T-cell (primary cell): ENCODE data around the gene HYAL4. TPM values are rescaled to one million over a fixed set of nuclear protein-coding genes. Genes with fewer than 3 reads are reported as not detected.
"Not testable (repeated sequence)": the region's sequence is repeated elsewhere in the genome, so short reads cannot be mapped to it uniquely, and the experiment has no call there.

ENCODE experiments used
- ATAC-seq, 4 experiments: fragments of 200-7000 bp in 3 of 4; fragments of 150-1000 bp in 1 of 4; cut with Tn5 transposase; replicated peaks in 1 of 4; 1 replicate in 3 of 4; 2 replicates in 1 of 4; pipeline ENCODE4 v1.10.0; 2021; ENCODE audit warnings: moderate library complexity in 3 of 4, mild to moderate bottlenecking in 2 of 4, moderate number of reproducible peaks in 1 of 4
- CTCF ChIA-PET, 2 donors: fragments of 300-600 bp; sonication (Branson Sonifier 250); formaldehyde crosslinking; loops; one replicate each; lab custom pipeline; 2022; ENCODE audit warnings: antibody characterized with exemption in 2 of 2; lab: Charles Lee
- POLR2A ChIA-PET, 2 donors: fragments of 300-600 bp; sonication (Branson Sonifier 250); formaldehyde crosslinking; loops; one replicate each; lab custom pipeline; 2022; ENCODE audit warnings: antibody characterized with exemption in 2 of 2; lab: Charles Lee
- DNase-seq, 35 experiments: peaks; one replicate each; pipeline versions ENCODE4 v3.0.0 to v3.0.0-alpha.2; 2013 to 2023
- H3K27ac ChIP-seq: one replicate; pipeline ENCODE4 v1.5.1; 2013; ENCODE audit warnings: low read length
- H3K27me3 ChIP-seq, 2 experiments: replicated peaks in 1 of 2; 1 replicate in 1 of 2; 2 replicates in 1 of 2; pipeline versions ENCODE4 v1.6.1 to v1.7.0; 2013; ENCODE audit warnings: low read length in 1 of 2, mixed read lengths in 1 of 2; ENCODE audit not compliant: control insufficient read depth in 2 of 2, insufficient read depth in 2 of 2; ENCODE audit errors: extremely low read depth in 1 of 2
- H3K36me3 ChIP-seq, 2 donors: 1 replicate in 1 of 2; 2 replicates in 1 of 2; pipeline versions ENCODE4 v1.6.1 to v1.7.0; 2013; ENCODE audit warnings: low read length in 1 of 2; ENCODE audit not compliant: control insufficient read depth in 2 of 2, insufficient read depth in 1 of 2; ENCODE audit errors: extremely low read depth in 1 of 2
- H3K4me1 ChIP-seq, 2 experiments: 1 replicate in 1 of 2; 2 replicates in 1 of 2; pipeline versions ENCODE4 v1.6.1 to v1.7.0; 2013; ENCODE audit warnings: low read length in 2 of 2, mixed read lengths in 1 of 2; ENCODE audit not compliant: insufficient read depth in 2 of 2, control insufficient read depth in 1 of 2; ENCODE audit errors: extremely low read depth in 1 of 2
- H3K4me3 ChIP-seq, 2 donors: 1 replicate in 1 of 2; 2 replicates in 1 of 2; pipeline versions ENCODE4 v1.5.1 to v1.7.0; 2013; ENCODE audit warnings: mild to moderate bottlenecking in 2 of 2, low read length in 1 of 2, moderate library complexity in 1 of 2; ENCODE audit not compliant: control insufficient read depth in 1 of 2; ENCODE audit errors: extremely low read depth in 1 of 2
- H3K9me3 ChIP-seq: 2 replicates; pipeline ENCODE4 v1.7.0; 2013
- H3K27ac Mint-ChIP-seq, 2 donors: one replicate each; pipeline ENCODE4 v1.8.0; 2020 to 2021; ENCODE audit warnings: mild to moderate bottlenecking in 2 of 2, mixed read lengths in 2 of 2
- H3K27me3 Mint-ChIP-seq, 2 donors: one replicate each; pipeline ENCODE4 v1.8.0; 2021 to 2022; ENCODE audit warnings: mixed read lengths in 2 of 2
- H3K36me3 Mint-ChIP-seq: one replicate; pipeline ENCODE4 v1.8.0; 2021; ENCODE audit warnings: mixed read lengths
- H3K4me1 Mint-ChIP-seq, 3 donors: one replicate each; pipeline ENCODE4 v1.8.0; 2020 to 2022; ENCODE audit warnings: mixed read lengths in 3 of 3, mild to moderate bottlenecking in 1 of 3
- H3K4me3 Mint-ChIP-seq, 3 donors: one replicate each; pipeline ENCODE4 v1.8.0; 2020 to 2022; ENCODE audit warnings: mild to moderate bottlenecking in 3 of 3, mixed read lengths in 3 of 3, moderate library complexity in 3 of 3
- H3K9me3 Mint-ChIP-seq, 3 donors: one replicate each; pipeline ENCODE4 v1.8.0; 2020 to 2022; ENCODE audit warnings: mixed read lengths in 3 of 3
- WGBS: methylation state at CpG from one replicate; pipeline ENCODE4 v1.1.5; 2013; ENCODE audit warnings: missing lambda C conversion rate; ENCODE audit not compliant: insufficient coverage; 5-methylcytosine and 5-hydroxymethylcytosine counted together
- total RNA-seq, 35 experiments: library from RNA in 6 of 35; stranded (reverse) in 6 of 35; fragments of 120-200 nt in 1 of 35; gene quantifications; one replicate each; pipeline versions ENCODE4 v1.2.1 to v1.2.4 and lab custom pipeline; 2013 to 2026

Gene HYAL4
- total RNA-seq, 5 donors from 2014 or later (not counting 1 experiment from before 2014, with no cell fraction given), result not detected

- H3K27me3 ChIP-seq, DNase-seq, H3K36me3 Mint-ChIP-seq, H3K4me1 Mint-ChIP-seq, H3K36me3 ChIP-seq, H3K4me3 ChIP-seq, ATAC-seq, H3K4me1 ChIP-seq, H3K27ac Mint-ChIP-seq, H3K27ac ChIP-seq, H3K9me3 ChIP-seq, POLR2A ChIA-PET, H3K9me3 Mint-ChIP-seq, H3K4me3 Mint-ChIP-seq, CTCF ChIA-PET: not testable (repeated sequence)
- H3K27me3 Mint-ChIP-seq, result peaks cover 15 to 19% of the 10 kb centered on the region in 2 donors
- WGBS, result no CpG with 5 or more reads among the region's 2 CpGs
Observed at GRCh38 chr7:123839106-123839505, 5.9 kb upstream of the HYAL4 start.

- H3K36me3 ChIP-seq, H3K4me3 ChIP-seq, H3K9me3 Mint-ChIP-seq, H3K4me1 Mint-ChIP-seq, POLR2A ChIA-PET, ATAC-seq, H3K27ac Mint-ChIP-seq, H3K9me3 ChIP-seq, H3K4me3 Mint-ChIP-seq, H3K36me3 Mint-ChIP-seq, H3K27ac ChIP-seq, DNase-seq, H3K4me1 ChIP-seq: not testable (repeated sequence)
- peaks cover 19 to 26% of the 10 kb centered on the region in 2 donors for H3K27me3 Mint-ChIP-seq
- CTCF ChIA-PET, result interaction anchor here in 1 of 2 donors (0.6 kb wide), 1 partner anchor 156 kb away, joined by 3 read pairs; no protein-coding TSS in a partner anchor
- peaks cover 2 to 18% of the 10 kb centered on the region in 2 experiments for H3K27me3 ChIP-seq
- WGBS, result 98% methylated on average over 7 of the region's 7 CpGs
Observed at GRCh38 chr7:123844142-123844541, 827 bp upstream of the HYAL4 start.

- Mint-ChIP-seq H3K27me3 (peaks cover 21 to 23% of the 10 kb centered on the region in 2 donors), H3K4me1 (no peaks in the 10 kb centered on the region), H3K4me3 (no peak overlapping the region), H3K27ac (no peak overlapping the region), H3K9me3 (no peaks in the 10 kb centered on the region), H3K36me3 (no peaks in the 10 kb centered on the region)
- Histone ChIP-seq H3K4me3 (no peak overlapping the region), H3K27ac (no peak overlapping the region), H3K9me3 (no peaks in the 10 kb centered on the region), H3K36me3 (no peaks in the 10 kb centered on the region), H3K27me3 (peaks cover 2 to 20% of the 10 kb centered on the region in 2 experiments), H3K4me1 (no peaks in the 10 kb centered on the region)
- DNase-seq (no peak), ATAC-seq (no peak)
- POLR2A ChIA-PET, result no interaction called here
- no CpG with 5 or more reads among the region's 1 CpG for WGBS
- CTCF ChIA-PET, result no interaction called here
Observed at GRCh38 chr7:123845823-123846216, 851 bp downstream of the HYAL4 start.

- WGBS, result 83% methylated on average over 1 of the region's 3 CpGs
- H3K27ac Mint-ChIP-seq, result no peak overlapping the region
- no peak overlapping the region for H3K4me3 ChIP-seq
- ChIA-PET POLR2A (no interaction called here), CTCF (no interaction called here)
- H3K4me3 Mint-ChIP-seq, result no peak overlapping the region
- no peaks in the 10 kb centered on the region for H3K4me1 Mint-ChIP-seq
- H3K27me3 Mint-ChIP-seq, result peaks cover 21 to 23% of the 10 kb centered on the region in 2 donors
- no peaks in the 10 kb centered on the region for H3K9me3 Mint-ChIP-seq
- H3K27ac ChIP-seq, result no peak overlapping the region
- H3K36me3 Mint-ChIP-seq, result no peaks in the 10 kb centered on the region
- H3K4me1 ChIP-seq, result no peaks in the 10 kb centered on the region
- H3K36me3 ChIP-seq, result no peaks in the 10 kb centered on the region
- DNase-seq (no peak), ATAC-seq (no peak)
- H3K27me3 ChIP-seq, result peaks cover 2 to 20% of the 10 kb centered on the region in 2 experiments
- no peaks in the 10 kb centered on the region for H3K9me3 ChIP-seq
Observed at GRCh38 chr7:123846217-123846891, 1.4 kb downstream of the HYAL4 start.

DNA sequence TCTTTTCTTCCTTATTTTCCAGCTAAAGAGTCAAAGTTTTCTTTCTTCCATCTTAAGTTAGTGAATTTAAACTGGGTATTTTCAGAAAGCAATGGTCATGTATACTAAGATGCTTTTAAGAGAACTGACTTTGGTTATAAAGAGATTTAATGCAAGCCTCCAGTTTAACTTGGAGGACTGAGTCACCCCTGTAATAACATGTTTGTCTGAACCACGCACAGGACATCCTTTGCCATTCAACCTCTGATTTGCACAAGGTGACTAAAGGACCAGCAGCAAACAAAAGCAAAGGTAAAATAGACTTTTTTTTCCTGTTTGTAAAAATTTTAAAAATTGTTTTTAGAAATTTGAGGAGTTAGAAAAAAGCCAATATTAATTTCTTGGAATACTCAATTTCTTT, 2.9 kb downstream of the HYAL4 start:
- Mint-ChIP-seq H3K27me3 (peaks cover 19% of the 10 kb centered on the region in 2 donors), H3K4me1 (no peaks in the 10 kb centered on the region), H3K27ac (no peak overlapping the region), H3K4me3 (no peak overlapping the region), H3K9me3 (no peaks in the 10 kb centered on the region), H3K36me3 (no peaks in the 10 kb centered on the region)
- no peak for ATAC-seq
- ChIA-PET POLR2A (no interaction called here), CTCF (interaction anchor here in 1 of 2 donors (0.7 kb wide), 1 partner anchor 1090 kb away, joined by 3 read pairs; no protein-coding TSS in a partner anchor)
- no peak overlapping the region for H3K4me3 ChIP-seq
- no peaks in the 10 kb centered on the region for H3K4me1 ChIP-seq
- no peaks in the 10 kb centered on the region for H3K36me3 ChIP-seq
- H3K9me3 ChIP-seq, result no peaks in the 10 kb centered on the region
- H3K27ac ChIP-seq, result no peak overlapping the region
- WGBS, result 100% methylated on average over 1 of the region's 1 CpG
- peaks cover 2 to 20% of the 10 kb centered on the region in 2 experiments for H3K27me3 ChIP-seq
- DNase-seq, result no peak

- CTCF ChIA-PET, result no interaction called here
- no peaks in the 10 kb centered on the region for H3K4me1 ChIP-seq
Observed at GRCh38 chr7:123849855-123850254, 4.9 kb downstream of the HYAL4 start.

More at GRCh38 chr7:123849855-123850254, 4.9 kb downstream of the HYAL4 start:
- Histone ChIP-seq H3K36me3 (no peaks in the 10 kb centered on the region), H3K4me3 (no peak overlapping the region), H3K27me3 (peaks cover 2 to 14% of the 10 kb centered on the region in 2 experiments), H3K27ac (no peak overlapping the region), H3K9me3 (no peaks in the 10 kb centered on the region)
- Mint-ChIP-seq H3K27me3 (peaks cover 21 to 24% of the 10 kb centered on the region in 2 donors), H3K36me3 (no peaks in the 10 kb centered on the region), H3K9me3 (no peaks in the 10 kb centered on the region), H3K4me1 (no peaks in the 10 kb centered on the region), H3K27ac (no peak overlapping the region), H3K4me3 (no peak overlapping the region)
- WGBS, result no CpG with 5 or more reads among the region's 1 CpG
- ATAC-seq (no peak), DNase-seq (no peak)
- POLR2A ChIA-PET, result no interaction called here
